ENCODE results near the gene TTC36. TPM values are rescaled to one million over a fixed set of nuclear protein-coding genes. Genes with fewer than 3 reads are reported as not detected.

TTC36 gene
- total RNA-seq, 4 donors from 2014 or later, result 0.50 to 3.7 (median 1.4) TPM

GRCh38 chr11:118491041-118491440 lies 36.2 kb upstream of the TTC36 start:
- no peaks in the 10 kb centered on the region for H3K27me3 ChIP-seq
- H3K4me1 ChIP-seq, result no peaks in the 10 kb centered on the region
- H3K4me3 ChIP-seq, result no peak overlapping the region
- WGBS, result 75% methylated on average over 4 of the region's 4 CpGs
- no peaks in the 10 kb centered on the region for H3K9me3 ChIP-seq
- H3K27ac ChIP-seq (replicated peaks in 1 of 4), result no peak overlapping the region
- TF ChIP-seq CTCF (IDR thresholded peaks at IDR 0.05) (no peak), POLR2A (IDR thresholded peaks at IDR 0.05; ENCODE audit: low read depth) (no peak), EP300 (IDR thresholded peaks at IDR 0.05) (no peak), POLR2AphosphoS5 (IDR thresholded peaks at IDR 0.05) (no peak)
- no peak for DNase-seq (ENCODE audit: extremely low spot score)
- H3K36me3 ChIP-seq, result peaks cover 47 to 93% (median 83%) of the 10 kb centered on the region in 4 donors
- intact Hi-C loops (cut with DNase I), result no loop called here

GRCh38 chr11:118497831-118498230 lies 29.4 kb upstream of the TTC36 start:
- Histone ChIP-seq H3K4me3 (no peak overlapping the region), H3K9me3 (no peaks in the 10 kb centered on the region), H3K36me3 (peaks cover 73 to 100% (median 98%) of the 10 kb centered on the region in 4 donors), H3K27ac (replicated peaks in 1 of 4) (no peak overlapping the region), H3K4me1 (no peaks in the 10 kb centered on the region), H3K27me3 (no peaks in the 10 kb centered on the region)
- TF ChIP-seq CTCF (IDR thresholded peaks at IDR 0.05) (no peak), POLR2A (IDR thresholded peaks at IDR 0.05; ENCODE audit: low read depth) (no peak), POLR2AphosphoS5 (IDR thresholded peaks at IDR 0.05) (no peak), EP300 (IDR thresholded peaks at IDR 0.05) (no peak)
- WGBS, result 88% methylated on average over 4 of the region's 4 CpGs
- DNase-seq (ENCODE audit: extremely low spot score), result no peak
- intact Hi-C loops (cut with DNase I), result no loop called here

GRCh38 chr11:118503216-118503615 lies 24.1 kb upstream of the TTC36 start:
- Histone ChIP-seq H3K4me3 (no peak overlapping the region), H3K27ac (replicated peaks in 1 of 4) (no peak overlapping the region), H3K9me3 (no peaks in the 10 kb centered on the region), H3K4me1 (no peaks in the 10 kb centered on the region), H3K36me3 (peaks cover 67 to 100% (median 98%) of the 10 kb centered on the region in 4 donors), H3K27me3 (no peaks in the 10 kb centered on the region)
- WGBS, result 56% methylated on average over 3 of the region's 3 CpGs
- TF ChIP-seq EP300 (IDR thresholded peaks at IDR 0.05) (no peak), POLR2AphosphoS5 (IDR thresholded peaks at IDR 0.05) (no peak), POLR2A (IDR thresholded peaks at IDR 0.05; ENCODE audit: low read depth) (no peak), CTCF (IDR thresholded peaks at IDR 0.05) (no peak)
- no peak for DNase-seq (ENCODE audit: extremely low spot score)
- intact Hi-C loops (cut with DNase I), result loop anchor here (5.0 kb wide), 1 partner anchor 106 kb away; no protein-coding TSS in a partner anchor

- no peaks in the 10 kb centered on the region for H3K9me3 ChIP-seq
- no peaks in the 10 kb centered on the region for H3K4me1 ChIP-seq
- intact Hi-C loops (cut with DNase I), result no loop called here
- DNase-seq (ENCODE audit: extremely low spot score), result no peak
- no peak for TF ChIP-seq EP300 (IDR thresholded peaks at IDR 0.05)
- no peak for TF ChIP-seq POLR2A (IDR thresholded peaks at IDR 0.05; ENCODE audit: low read depth)
- TF ChIP-seq CTCF (IDR thresholded peaks at IDR 0.05), result no peak
- no peak for TF ChIP-seq POLR2AphosphoS5 (IDR thresholded peaks at IDR 0.05)
- H3K27ac ChIP-seq (replicated peaks in 1 of 4), result no peak overlapping the region
- H3K36me3 ChIP-seq, result peaks cover 91 to 100% (median 97%) of the 10 kb centered on the region in 4 donors
- H3K4me3 ChIP-seq, result no peak overlapping the region
- 84% methylated on average over 5 of the region's 5 CpGs for WGBS
- no peaks in the 10 kb centered on the region for H3K27me3 ChIP-seq
Measured at GRCh38 chr11:118511601-118512000, 15.7 kb upstream of the TTC36 start.

- DNase-seq (ENCODE audit: extremely low spot score), result no peak
- WGBS, result 74% methylated on average over 7 of the region's 7 CpGs
- TF ChIP-seq EP300 (IDR thresholded peaks at IDR 0.05), result no peak
- TF ChIP-seq POLR2A (IDR thresholded peaks at IDR 0.05; ENCODE audit: low read depth), result no peak
- TF ChIP-seq POLR2AphosphoS5 (IDR thresholded peaks at IDR 0.05), result no peak
- no peak for TF ChIP-seq CTCF (IDR thresholded peaks at IDR 0.05)
Measured at GRCh38 chr11:118514103-118514502, 13.2 kb upstream of the TTC36 start.

More at GRCh38 chr11:118514103-118514502, 13.2 kb upstream of the TTC36 start:
- Histone ChIP-seq H3K27me3 (no peaks in the 10 kb centered on the region), H3K27ac (replicated peaks in 1 of 4) (no peak overlapping the region), H3K9me3 (no peaks in the 10 kb centered on the region), H3K4me3 (no peak overlapping the region), H3K36me3 (peaks cover 71 to 100% (median 94%) of the 10 kb centered on the region in 4 donors), H3K4me1 (no peaks in the 10 kb centered on the region)
- intact Hi-C loops (cut with DNase I), result no loop called here

Measured in esophagus muscularis mucosa (tissue), 4 donors.